Measurements from ENCODE around the gene UCK1.
A peak's percentile ranks its signal among the peaks of the same experiment; 100 is the strongest.
"Not testable (repeated sequence)": the region's sequence is repeated elsewhere in the genome, so short reads cannot be mapped to it uniquely, and the experiment has no call there.

Gene UCK1

GRCh38 chr9:131554087-131554842, 23.2 kb upstream of the UCK1 start:
- no peak for DNase-seq

GRCh38 chr9:131552030-131552429, 21.0 kb upstream of the UCK1 start:
- DNase-seq = no peak

- DNase-seq = not testable (repeated sequence)
These were observed 19.4 kb upstream of the UCK1 start for GRCh38 chr9:131550465-131550864.

GRCh38 chr9:131549186-131549585, 18.1 kb upstream of the UCK1 start:
- not testable (repeated sequence) for DNase-seq

GRCh38 chr9:131546336-131547084, 15.4 kb upstream of the UCK1 start:
- DNase-seq = no peak

- no peak for DNase-seq
These were observed 14.8 kb upstream of the UCK1 start for GRCh38 chr9:131545786-131546335.

GRCh38 chr9:131545003-131545785, 14.1 kb upstream of the UCK1 start, which contains the start of gene PRRT1B:
Gene PRRT1B, plus strand, starts transcription at chr9:131545523. Its CDS starts 93 bp downstream, at chr9:131545616.
- DNase-seq = no peak

GRCh38 chr9:131543141-131543540, 12.1 kb upstream of the UCK1 start:
- DNase-seq = peak in 1 of 2 experiments; percentile 9

GRCh38 chr9:131539223-131539923, 8.3 kb upstream of the UCK1 start:
- peak in 1 of 2 experiments; percentile 8 for DNase-seq

GRCh38 chr9:131537946-131538345, 6.9 kb upstream of the UCK1 start:
- no peak for DNase-seq

- DNase-seq = peak; percentile 12 to 33
These were observed 3.7 kb upstream of the UCK1 start for GRCh38 chr9:131534721-131535237.

- DNase-seq = peak in 1 of 2 experiments; percentile 10
These were observed 530 bp downstream of the UCK1 start for GRCh38 chr9:131530546-131530919.

- no peak for DNase-seq
These were observed 1.2 kb downstream of the UCK1 start for GRCh38 chr9:131529597-131530545.

- DNase-seq = no peak
These were observed 2.1 kb downstream of the UCK1 start for GRCh38 chr9:131528886-131529505.

GRCh38 chr9:131528186-131528585, 2.9 kb downstream of the UCK1 start:
- no peak for DNase-seq

- DNase-seq = no peak
These were observed 5.2 kb downstream of the UCK1 start for GRCh38 chr9:131525643-131526565.

GRCh38 chr9:131524665-131525315, 6.3 kb downstream of the UCK1 start:
- DNase-seq = no peak

Data from Kasumi-1 (cell line).